Liver (tissue), 9 donors: Measurements from ENCODE around the gene ST3GAL4. TPM values are rescaled to one million over a fixed set of nuclear protein-coding genes. Genes with fewer than 3 reads are reported as not detected.

Experiments
- DNase-seq: peaks from one replicate; pipeline ENCODE4 v3.0.0-alpha.2; 2017; ENCODE audit warnings: low spot score
- H3K27ac ChIP-seq, 2 donors: one replicate each; pipeline ENCODE4 v1.7.0; 2013; ENCODE audit warnings: inconsistent platforms in 2 of 2, low read length in 2 of 2, control low read depth in 1 of 2, low read depth in 1 of 2, mild to moderate bottlenecking in 1 of 2
- H3K27me3 ChIP-seq, 4 donors: one replicate each; pipeline versions ENCODE4 v1.6.1 to v1.7.0; 2013; ENCODE audit warnings: low read length in 3 of 4, inconsistent platforms in 1 of 4, mild to moderate bottlenecking in 1 of 4, moderate library complexity in 1 of 4; ENCODE audit not compliant: control insufficient read depth in 4 of 4, insufficient read depth in 4 of 4
- H3K36me3 ChIP-seq, 4 donors: one replicate each; pipeline versions ENCODE4 v1.6.1 to v1.7.0; 2013; ENCODE audit warnings: low read length in 3 of 4, mild to moderate bottlenecking in 3 of 4, low read depth in 1 of 4, moderate library complexity in 1 of 4; ENCODE audit not compliant: control insufficient read depth in 4 of 4, insufficient read depth in 3 of 4
- H3K4me1 ChIP-seq, 4 donors: one replicate each; pipeline versions ENCODE4 v1.6.1 to v1.7.0; 2013; ENCODE audit warnings: low read length in 3 of 4, mild to moderate bottlenecking in 3 of 4, moderate library complexity in 1 of 4; ENCODE audit not compliant: control insufficient read depth in 4 of 4, insufficient read depth in 4 of 4
- H3K4me3 ChIP-seq, 3 donors: one replicate each; pipeline versions ENCODE4 v1.6.1 to v1.7.0; 2013; ENCODE audit warnings: low read length in 3 of 3, control low read depth in 1 of 3, low read depth in 1 of 3, mild to moderate bottlenecking in 1 of 3
- H3K9ac ChIP-seq, 2 donors: one replicate each; pipeline ENCODE4 v1.7.0; 2013; ENCODE audit warnings: low read length in 2 of 2, mild to moderate bottlenecking in 2 of 2, moderate library complexity in 2 of 2, control low read depth in 1 of 2, low read depth in 1 of 2
- H3K9me3 ChIP-seq, 4 donors: one replicate each; pipeline versions ENCODE4 v1.6.1 to v1.7.0; 2013; ENCODE audit warnings: low read length in 3 of 4; ENCODE audit not compliant: control insufficient read depth in 4 of 4
- CTCF ChIP-seq: fragments of 150-350 bp; IDR thresholded peaks from 2 replicates; pipeline ENCODE4 v1.5.1; 2017; ENCODE audit warnings: improper control_type of control experiment, low read depth, low read length; ENCODE audit not compliant: missing input control
- EGR1 ChIP-seq, 2 donors: IDR thresholded peaks; 2 replicates each; pipeline ENCODE4 v1.6.1; 2016 to 2018; ENCODE audit warnings: antibody characterized with exemption in 2 of 2, low read depth in 2 of 2
- FOXA1 ChIP-seq: IDR thresholded peaks from 2 replicates; pipeline ENCODE4 v1.6.1; 2016; ENCODE audit warnings: antibody characterized with exemption
- FOXA2 ChIP-seq: IDR thresholded peaks from 2 replicates; pipeline ENCODE4 v1.6.1; 2016; ENCODE audit warnings: antibody characterized with exemption
- GABPA ChIP-seq, 2 donors: IDR thresholded peaks in 1 of 2; conservative IDR thresholded peaks in 1 of 2; 2 replicates each; pipeline ENCODE4 v1.6.1; 2016; ENCODE audit warnings: antibody characterized with exemption in 2 of 2, mild to moderate bottlenecking in 1 of 2, moderate library complexity in 1 of 2
- HNF4A ChIP-seq, 2 donors: conservative IDR thresholded peaks; 2 replicates each; pipeline ENCODE4 v1.6.1; 2016; ENCODE audit warnings: antibody characterized with exemption in 2 of 2, mild to moderate bottlenecking in 2 of 2
- JUND ChIP-seq, 2 donors: IDR thresholded peaks; 2 replicates each; pipeline ENCODE4 v1.6.1; 2016; ENCODE audit warnings: antibody characterized with exemption in 2 of 2
- MAX ChIP-seq: IDR thresholded peaks from 2 replicates; pipeline ENCODE4 v1.6.1; 2016; ENCODE audit warnings: antibody characterized with exemption
- RAD21 ChIP-seq, 2 donors: IDR thresholded peaks; 2 replicates each; pipeline ENCODE4 v1.6.1; 2016; ENCODE audit warnings: antibody characterized with exemption in 2 of 2, mild to moderate bottlenecking in 2 of 2
- REST ChIP-seq: IDR thresholded peaks from 2 replicates; pipeline ENCODE4 v1.6.1; 2016; ENCODE audit warnings: antibody characterized with exemption, mild to moderate bottlenecking
- RXRA ChIP-seq, 2 donors: IDR thresholded peaks; 2 replicates each; pipeline ENCODE4 v1.6.1; 2017 to 2018; ENCODE audit warnings: antibody characterized with exemption in 2 of 2, mild to moderate bottlenecking in 1 of 2
- SP1 ChIP-seq: IDR thresholded peaks from 2 replicates; pipeline ENCODE4 v1.6.1; 2018; ENCODE audit warnings: antibody characterized with exemption, mild to moderate bottlenecking
- TAF1 ChIP-seq: conservative IDR thresholded peaks from 2 replicates; pipeline ENCODE4 v1.6.1; 2016; ENCODE audit warnings: antibody characterized with exemption, mild to moderate bottlenecking
- YY1 ChIP-seq: IDR thresholded peaks from 2 replicates; pipeline ENCODE4 v1.6.1; 2016; ENCODE audit warnings: antibody characterized with exemption, mild to moderate bottlenecking
- WGBS: extraction: QIAGEN DNeasy Blood & Tissue Kit; methylation state at CpG from one replicate; pipeline ENCODE4 v1.1.7; 2013; 5-methylcytosine and 5-hydroxymethylcytosine counted together
- polyA plus RNA-seq, 2 donors: library from polyadenylated mRNA; stranded (reverse) in 1 of 2; unstranded in 1 of 2; fragments of 200-250 nt in 1 of 2; fragments of >200 nt in 1 of 2; fragmentation: Nextera tagmentation in 1 of 2; extraction: Ambion mirVana in 1 of 2; gene quantifications; one replicate each; pipeline versions ENCODE4 v1.2.1 to v1.2.3, GENCODE V29; 2013 to 2015
- total RNA-seq, 2 donors: library from RNA; depleted of rRNA; stranded (reverse); fragments of >200 nt; gene quantifications; one replicate each; pipeline ENCODE4 v1.2.3, GENCODE V29; 2014
- TF ChIP-seq, protein P1 (sequence below): IDR thresholded peaks from 2 replicates; pipeline ENCODE4 v1.6.1; 2016; ENCODE audit warnings: antibody characterized with exemption
- TF ChIP-seq, protein P2 (sequence below): IDR thresholded peaks from 2 replicates; pipeline ENCODE4 v1.6.1; 2016; ENCODE audit warnings: antibody characterized with exemption
- donor health status: healthy.
- donor health status: healthy.
- donor health status: healthy.
- donor health status: healthy.
- donor health status: healthy.

ST3GAL4 gene
- total and polyA plus RNA-seq, 4 donors = 4.5 to 18.4 (median 10.6) TPM

DNA sequence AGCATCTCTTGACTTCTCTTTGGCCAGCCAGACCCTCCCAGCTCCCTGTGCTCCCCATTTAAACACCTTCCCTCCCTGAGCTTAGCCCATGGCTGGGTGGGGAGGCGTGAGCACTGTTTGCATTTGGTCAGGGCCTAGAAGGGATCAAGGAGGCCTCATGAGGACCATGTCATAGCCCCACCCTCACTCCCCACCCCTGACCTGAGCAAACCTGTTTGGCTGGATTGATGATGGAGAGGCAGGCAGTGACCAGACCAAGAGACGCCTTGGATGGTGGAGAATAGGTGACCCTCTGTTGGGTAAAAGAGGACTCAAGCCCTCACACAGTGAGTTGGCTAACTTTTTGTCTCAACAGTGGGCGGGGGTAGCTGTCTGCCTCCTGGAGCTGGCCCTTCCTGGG is 49.9 kb downstream of the ST3GAL4 start:
- Histone ChIP-seq H3K9me3 (no peaks in the 10 kb centered on the region), H3K4me3 (no peak overlapping the region), H3K27ac (no peak overlapping the region), H3K36me3 (peaks cover 0 to 31% (median 10%) of the 10 kb centered on the region in 4 donors), H3K27me3 (no peaks in the 10 kb centered on the region), H3K9ac (no peak overlapping the region), H3K4me1 (no peaks in the 10 kb centered on the region)
- no peak for TF ChIP-seq JUND (IDR thresholded peaks at IDR 0.05)
- no peak for TF ChIP-seq EGR1 (IDR thresholded peaks at IDR 0.05; ENCODE audit: low read depth in 2 of 2)
- TF ChIP-seq FOXA2 = no peak
- TF ChIP-seq MAX = no peak
- no peak for TF ChIP-seq FOXA1
- TF ChIP-seq YY1 = no peak
- 92% methylated on average over 3 of the region's 3 CpGs for WGBS
- no peak for DNase-seq

DNA sequence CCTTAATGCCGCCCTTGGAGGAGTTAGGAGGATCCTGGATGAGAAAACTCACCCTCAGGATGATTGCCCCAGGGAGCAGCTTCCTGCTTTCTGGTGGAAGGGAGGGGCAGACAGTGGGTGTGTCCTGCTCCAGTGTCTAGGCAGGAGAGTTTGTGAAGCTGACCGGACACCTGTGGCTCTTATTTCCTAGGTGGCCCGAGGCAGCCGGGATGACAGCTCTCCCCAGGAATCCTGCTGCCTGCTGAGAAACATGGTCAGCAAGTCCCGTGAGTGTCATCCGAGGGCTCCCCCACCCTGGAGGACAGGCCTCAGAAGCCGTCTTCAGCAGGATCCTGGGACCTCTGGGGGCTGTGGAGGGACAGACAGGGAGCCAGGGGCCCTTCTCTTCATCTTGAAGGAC is 50.4 kb downstream of the ST3GAL4 start:
- Histone ChIP-seq H3K27me3 (no peaks in the 10 kb centered on the region), H3K4me3 (no peak overlapping the region), H3K36me3 (peaks cover 0 to 34% (median 10%) of the 10 kb centered on the region in 4 donors), H3K9me3 (no peaks in the 10 kb centered on the region), H3K9ac (no peak overlapping the region), H3K4me1 (no peaks in the 10 kb centered on the region), H3K27ac (no peak overlapping the region)
- TF ChIP-seq RXRA (IDR thresholded peaks at IDR 0.05) (no peak), HNF4A (conservative IDR thresholded peaks at IDR 0.05) (no peak), FOXA2 (no peak), RAD21 (IDR thresholded peaks at IDR 0.05) (no peak), YY1 (no peak), FOXA1 (no peak)
- TF ChIP-seq, protein P1, sequence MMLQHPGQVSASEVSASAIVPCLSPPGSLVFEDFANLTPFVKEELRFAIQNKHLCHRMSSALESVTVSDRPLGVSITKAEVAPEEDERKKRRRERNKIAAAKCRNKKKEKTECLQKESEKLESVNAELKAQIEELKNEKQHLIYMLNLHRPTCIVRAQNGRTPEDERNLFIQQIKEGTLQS = no peak
- TF ChIP-seq, protein P2, sequence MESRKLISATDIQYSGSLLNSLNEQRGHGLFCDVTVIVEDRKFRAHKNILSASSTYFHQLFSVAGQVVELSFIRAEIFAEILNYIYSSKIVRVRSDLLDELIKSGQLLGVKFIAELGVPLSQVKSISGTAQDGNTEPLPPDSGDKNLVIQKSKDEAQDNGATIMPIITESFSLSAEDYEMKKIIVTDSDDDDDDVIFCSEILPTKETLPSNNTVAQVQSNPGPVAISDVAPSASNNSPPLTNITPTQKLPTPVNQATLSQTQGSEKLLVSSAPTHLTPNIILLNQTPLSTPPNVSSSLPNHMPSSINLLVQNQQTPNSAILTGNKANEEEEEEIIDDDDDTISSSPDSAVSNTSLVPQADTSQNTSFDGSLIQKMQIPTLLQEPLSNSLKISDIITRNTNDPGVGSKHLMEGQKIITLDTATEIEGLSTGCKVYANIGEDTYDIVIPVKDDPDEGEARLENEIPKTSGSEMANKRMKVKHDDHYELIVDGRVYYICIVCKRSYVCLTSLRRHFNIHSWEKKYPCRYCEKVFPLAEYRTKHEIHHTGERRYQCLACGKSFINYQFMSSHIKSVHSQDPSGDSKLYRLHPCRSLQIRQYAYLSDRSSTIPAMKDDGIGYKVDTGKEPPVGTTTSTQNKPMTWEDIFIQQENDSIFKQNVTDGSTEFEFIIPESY = no peak
- no peak for DNase-seq
- WGBS = 89% methylated on average over 7 of the region's 7 CpGs

DNA sequence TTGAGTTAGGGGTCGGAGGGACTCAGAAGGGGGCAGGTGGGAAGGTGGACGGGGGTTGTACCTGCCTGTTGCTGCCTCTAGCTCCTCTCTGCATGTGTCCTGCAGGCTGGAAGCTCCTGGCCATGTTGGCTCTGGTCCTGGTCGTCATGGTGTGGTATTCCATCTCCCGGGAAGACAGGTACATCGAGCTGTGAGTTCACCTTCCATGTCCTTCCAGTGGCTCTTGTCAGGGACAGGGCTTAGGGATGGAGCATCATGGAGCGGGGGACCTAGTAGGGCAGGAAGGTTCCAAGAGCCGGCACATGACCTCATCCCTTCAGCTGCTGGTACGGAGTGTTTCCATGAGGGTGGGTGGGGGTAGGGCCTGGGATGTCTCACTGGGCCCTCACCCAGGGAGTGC is 50.9 kb downstream of the ST3GAL4 start:
- Histone ChIP-seq H3K9ac (no peak overlapping the region), H3K4me1 (no peaks in the 10 kb centered on the region), H3K36me3 (peaks cover 0 to 34% (median 10%) of the 10 kb centered on the region in 4 donors), H3K27ac (no peak overlapping the region), H3K9me3 (no peaks in the 10 kb centered on the region), H3K27me3 (no peaks in the 10 kb centered on the region), H3K4me3 (no peak overlapping the region)
- DNase-seq = no peak
- 96% methylated on average over 8 of the region's 8 CpGs for WGBS
- TF ChIP-seq FOXA2 (no peak), TAF1 (no peak), YY1 (no peak), MAX (no peak), CTCF (no peak), GABPA (IDR thresholded peaks at IDR 0.05 in 1 of 2, conservative IDR thresholded peaks at IDR 0.05 in 1 of 2) (no peak), SP1 (no peak), REST (no peak), RAD21 (IDR thresholded peaks at IDR 0.05) (no peak), HNF4A (conservative IDR thresholded peaks at IDR 0.05) (no peak), EGR1 (IDR thresholded peaks at IDR 0.05; ENCODE audit: low read depth in 2 of 2) (no peak), FOXA1 (no peak), JUND (IDR thresholded peaks at IDR 0.05) (no peak), RXRA (IDR thresholded peaks at IDR 0.05) (no peak)
- TF ChIP-seq, protein P1 = no peak
- TF ChIP-seq, protein P2 = no peak
